Measurements from ENCODE around the gene ZCWPW1. TPM values are rescaled to one million over a fixed set of nuclear protein-coding genes. Genes with fewer than 3 reads are reported as not detected.

The ZCWPW1 gene
- total and polyA plus RNA-seq, 2 of the 8 experiments (the other 6 are each of a cell fraction or from before 2014, with no cell fraction given): 0.51 to 1.4 TPM

DNA sequence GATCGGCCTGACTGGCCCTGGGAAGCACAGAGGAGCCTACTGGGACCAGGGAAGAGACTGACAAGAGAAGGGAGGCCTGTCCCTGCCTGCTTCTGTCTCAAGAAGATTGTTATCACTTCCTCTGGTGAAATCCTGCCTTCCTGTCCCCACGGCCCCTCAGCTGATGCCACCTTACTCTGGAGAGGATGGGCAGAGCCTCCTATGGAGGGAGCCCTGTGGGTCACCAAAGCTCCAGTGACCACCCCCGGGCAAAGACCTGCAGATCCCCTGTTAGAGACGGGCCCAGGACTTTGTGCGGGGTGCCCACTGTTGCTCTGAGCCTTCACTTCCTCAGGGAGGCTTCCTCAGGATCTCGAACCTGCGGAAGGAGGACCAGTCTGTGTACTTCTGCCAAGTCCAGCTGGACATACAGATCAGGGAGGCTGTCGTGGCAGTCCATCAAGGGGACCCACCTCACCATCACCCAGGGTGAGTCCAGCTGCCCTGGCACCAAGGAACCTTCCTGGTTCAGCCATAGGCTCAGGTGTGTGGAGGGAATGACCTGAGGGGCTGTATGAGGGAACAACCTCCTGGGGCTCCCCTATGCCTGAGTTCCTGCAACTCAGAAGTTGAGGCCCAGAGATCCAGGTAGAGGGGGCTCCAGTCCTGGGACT lies 72.0 kb downstream of the ZCWPW1 start:
- H3K9ac ChIP-seq (replicated peaks in 1 of 4; ENCODE audit: extremely low read depth in 1 of 4, low read depth in 3 of 4, low read length in 3 of 4): no peak overlapping the region
- H3K27me3 ChIP-seq (replicated peaks in 1 of 4; ENCODE audit: control insufficient read depth in 3 of 4, extremely low read depth in 1 of 4, insufficient read depth in 3 of 4, low read length in 3 of 4): no peaks in the 10 kb centered on the region
- H3K14ac ChIP-seq (ENCODE audit: insufficient read length): no peak overlapping the region
- H3K23me2 ChIP-seq (ENCODE audit: low read depth, low read length): no peaks in the 10 kb centered on the region
- H3K18ac ChIP-seq (ENCODE audit: extremely low read depth, low read length): no peak overlapping the region
- H2BK20ac ChIP-seq (ENCODE audit: low read length): no peak overlapping the region
- H3K4me1 ChIP-seq (replicated peaks in 1 of 4; ENCODE audit: control insufficient read depth in 3 of 4, insufficient read depth in 4 of 4, low read length in 3 of 4): no peaks in the 10 kb centered on the region
- H3K56ac ChIP-seq (replicated peaks; ENCODE audit: insufficient read length, low read depth, low read length): no peak overlapping the region
- FAIRE-seq: no peak
- H3K9me3 ChIP-seq (ENCODE audit: insufficient read depth in 2 of 2, low read depth in 1 of 2, low read length in 1 of 2): no peaks in the 10 kb centered on the region
- H3K4ac ChIP-seq (replicated peaks; ENCODE audit: insufficient read length, low read depth, low read length): no peak overlapping the region
- H4K91ac ChIP-seq (replicated peaks; ENCODE audit: insufficient read length, low read length): no peak overlapping the region
- H2BK12ac ChIP-seq (ENCODE audit: low read depth, low read length): no peak overlapping the region
- no peak for DNase-seq (ENCODE audit: low read depth in 1 of 2, low spot score in 2 of 2)
- no peak overlapping the region for H3K4me2 ChIP-seq (ENCODE audit: insufficient read depth in 1 of 2, low read depth in 2 of 2, low read length in 2 of 2)
- no peak overlapping the region for H4K5ac ChIP-seq (ENCODE audit: insufficient read length, low read depth, low read length)
- CTCF ChIA-PET (ENCODE audit: partially characterized antibody): interaction anchor here (2.0 kb wide), 1 partner anchor 11 kb away, joined by 5 read pairs; no protein-coding TSS in a partner anchor
- no peaks in the 10 kb centered on the region for H3K79me1 ChIP-seq (ENCODE audit: low read depth, low read length)
- no peak overlapping the region for H3K23ac ChIP-seq (ENCODE audit: insufficient read length)
- TF ChIP-seq ZNF274 (IDR thresholded peaks at IDR 0.05; ENCODE audit: borderline replicate concordance, extremely low read depth, low read length) (no peak), CBX5 (IDR thresholded peaks at IDR 0.05; ENCODE audit: low read depth, low read length) (no peak), BRCA1 (IDR thresholded peaks at IDR 0.05; ENCODE audit: low read depth, low read length) (no peak)
- no peak overlapping the region for H2AK5ac ChIP-seq (ENCODE audit: low read depth, low read length)
- H2AFZ ChIP-seq (ENCODE audit: low read length): no peak overlapping the region
- H2BK5ac ChIP-seq (ENCODE audit: low read depth, low read length): no peak overlapping the region
- WGBS, 2 experiments (ENCODE audit: extremely low coverage in 1 of 2, insufficient coverage in 1 of 2, insufficient read length in 1 of 2, insufficient replicate concordance in 2 of 2, low coverage in 1 of 2, low lambda C conversion rate in 2 of 2, missing lambda C conversion rate in 1 of 2): 78% methylated on average over 8 of the region's 8 CpGs; no CpG with 5 or more reads in 1 of the 2 experiments
- peaks cover 2 to 8% of the 10 kb centered on the region in 2 experiments for H4K20me1 ChIP-seq (replicated peaks in 1 of 2; ENCODE audit: control insufficient read depth in 1 of 2, insufficient read depth in 2 of 2, low read length in 2 of 2)
- H3K36me3 ChIP-seq (ENCODE audit: control insufficient read depth in 2 of 4, insufficient read depth in 4 of 4, low read length in 3 of 4): peaks cover 27 to 71% (median 52%) of the 10 kb centered on the region in 4 experiments
- no peak overlapping the region for H2BK15ac ChIP-seq (ENCODE audit: low read length)
- H3K27ac ChIP-seq (ENCODE audit: low read depth, low read length): no peak overlapping the region
- POLR2A ChIA-PET (ENCODE audit: partially characterized antibody): interaction anchor here (0.6 to 3.2 kb wide), 5 partner anchors 8 to 330 kb away, joined by 3 to 12 read pairs (median 6); no protein-coding TSS in a partner anchor
- peak overlapping the region; percentile 57; the same call in 1 of the 2 replicates for H4K8ac ChIP-seq (ENCODE audit: extremely low read depth, insufficient read depth, low read length)
- H3K4me3 ChIP-seq (ENCODE audit: extremely low read depth in 1 of 4, insufficient read depth in 2 of 4, low read depth in 3 of 4, low read length in 4 of 4): no peak overlapping the region
- H3K79me2 ChIP-seq (ENCODE audit: control insufficient read depth in 1 of 2, insufficient read depth in 2 of 2, low read length in 2 of 2): no peaks in the 10 kb centered on the region
- H2BK120ac ChIP-seq (replicated peaks; ENCODE audit: low read depth, low read length): no peak overlapping the region
